ENCODE measurements around the gene PHLPP2.

PHLPP2 gene

DNA sequence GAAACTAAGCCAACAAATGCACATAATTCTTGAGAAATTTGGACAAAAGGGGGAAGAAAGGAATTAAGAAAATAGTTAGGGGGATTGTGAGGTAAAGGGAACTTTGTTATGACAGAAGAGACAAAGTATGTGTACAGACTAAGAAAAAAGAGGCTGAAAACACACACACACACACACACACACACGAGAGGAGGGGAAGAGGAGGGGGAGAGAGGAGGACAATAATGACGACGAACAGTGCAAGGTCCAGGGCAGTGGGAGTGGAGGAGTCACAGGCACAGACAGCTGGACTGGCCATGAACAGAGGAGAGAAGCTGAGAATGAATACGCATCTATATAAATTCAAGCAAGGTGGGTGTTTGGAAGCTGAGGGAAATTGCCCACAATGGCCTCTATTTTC lies 54.0 kb downstream of the PHLPP2 start:
- no peak for DNase-seq (ENCODE audit: low read depth)

DNA sequence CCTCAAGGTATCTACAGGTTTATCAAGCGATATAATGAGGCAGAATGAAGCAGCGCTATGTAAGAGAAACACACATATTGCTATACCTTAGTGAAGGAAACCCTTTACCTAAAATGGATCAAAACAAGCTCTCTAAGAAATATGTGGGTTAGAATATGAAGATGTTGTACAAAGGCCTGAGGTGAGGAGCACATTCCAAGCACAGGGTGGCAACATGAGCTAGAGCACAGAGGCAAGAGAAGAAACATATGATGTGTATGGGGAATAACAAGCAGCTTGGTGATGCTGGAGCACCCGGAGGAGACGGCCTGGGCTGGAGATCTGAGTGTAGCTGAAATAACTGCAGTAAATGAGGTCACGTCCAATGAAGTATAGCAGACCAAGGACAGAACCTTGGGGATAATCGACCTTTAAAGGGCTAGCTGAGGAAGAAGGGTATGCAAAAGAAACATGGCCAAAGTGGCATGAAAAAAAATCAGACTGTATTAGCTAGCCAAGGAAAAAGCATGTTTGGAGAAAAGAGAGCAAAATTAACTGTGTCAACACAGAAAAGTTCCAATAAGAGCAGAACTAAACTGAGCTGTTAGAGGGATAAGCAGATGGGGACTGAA lies 54.5 kb downstream of the PHLPP2 start:
- no peak for DNase-seq (ENCODE audit: low read depth)

DNA sequence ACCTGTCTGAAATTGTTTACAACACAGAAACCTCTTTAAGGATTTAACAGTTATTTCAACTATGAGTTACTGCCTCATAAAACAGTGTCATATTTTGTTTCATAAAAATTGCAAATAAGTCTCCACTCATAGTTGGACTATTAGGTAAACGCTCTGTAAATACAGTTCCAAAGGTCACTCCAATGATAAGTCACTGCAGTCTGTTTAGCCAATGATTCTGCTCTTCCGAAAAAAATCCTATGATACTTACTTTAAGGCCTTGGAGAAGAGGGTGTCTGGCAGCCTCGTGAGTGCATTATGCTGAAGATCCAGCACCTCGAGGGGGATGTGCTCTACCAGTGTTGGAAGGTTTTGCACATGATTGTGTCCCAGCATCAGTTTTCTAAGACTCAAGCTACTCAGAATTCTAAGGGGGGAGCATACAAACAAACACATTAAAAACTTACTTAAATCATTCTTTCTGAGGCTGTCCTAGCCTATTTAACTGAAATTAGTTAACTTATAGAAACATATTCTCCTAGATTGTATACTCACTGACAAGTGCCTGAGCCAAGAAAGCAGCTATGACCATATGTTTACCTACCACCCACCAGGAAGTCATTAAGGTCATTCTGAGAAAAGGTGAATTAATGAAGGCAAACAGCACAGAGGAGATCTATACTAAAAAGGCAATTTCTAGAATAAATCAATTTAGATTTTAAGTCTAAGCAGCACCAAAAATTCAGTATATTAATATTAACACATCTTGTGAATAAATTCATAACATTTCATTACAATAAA lies 57.4 kb downstream of the PHLPP2 start:
- DNase-seq (ENCODE audit: low read depth), result no peak

DNA sequence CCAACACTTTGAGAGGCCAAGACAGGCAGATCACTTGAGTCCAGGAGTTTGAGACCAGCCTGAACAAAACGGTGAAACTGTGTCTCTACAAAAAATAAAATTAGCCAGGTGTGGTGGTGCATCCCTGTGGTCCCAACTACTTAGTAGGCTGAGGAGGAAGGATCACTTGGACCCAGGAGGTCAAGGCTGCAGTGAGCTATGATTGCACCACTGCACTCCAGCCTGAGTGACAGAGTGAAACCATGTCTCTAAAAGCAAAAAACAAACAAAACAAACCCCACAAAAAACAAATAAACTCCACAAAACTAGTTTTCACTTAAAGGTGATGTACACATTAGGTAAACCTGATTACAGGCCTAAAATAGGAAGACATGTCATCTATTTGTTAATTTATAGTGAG lies 58.2 kb downstream of the PHLPP2 start:
- no peak for DNase-seq (ENCODE audit: low read depth)

DNA sequence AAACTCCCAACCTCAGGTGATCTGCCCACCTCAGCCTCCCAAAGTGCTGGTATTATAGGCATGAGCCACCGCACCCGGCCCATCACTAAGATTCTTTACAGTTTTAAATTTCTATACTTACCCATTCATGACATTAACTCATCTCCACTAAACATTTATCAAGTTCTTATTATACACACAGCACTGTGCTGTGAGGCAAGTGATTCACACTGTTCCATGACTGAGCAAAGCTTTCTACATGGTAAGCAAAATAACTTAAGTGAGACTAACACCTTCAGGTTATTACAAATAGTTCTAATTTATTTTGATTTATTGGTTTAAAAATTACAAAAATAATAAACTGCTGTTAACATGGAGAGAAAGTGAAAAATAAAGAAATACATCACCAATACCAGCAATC lies 65.0 kb downstream of the PHLPP2 start:
- DNase-seq (ENCODE audit: low read depth), result no peak

DNA sequence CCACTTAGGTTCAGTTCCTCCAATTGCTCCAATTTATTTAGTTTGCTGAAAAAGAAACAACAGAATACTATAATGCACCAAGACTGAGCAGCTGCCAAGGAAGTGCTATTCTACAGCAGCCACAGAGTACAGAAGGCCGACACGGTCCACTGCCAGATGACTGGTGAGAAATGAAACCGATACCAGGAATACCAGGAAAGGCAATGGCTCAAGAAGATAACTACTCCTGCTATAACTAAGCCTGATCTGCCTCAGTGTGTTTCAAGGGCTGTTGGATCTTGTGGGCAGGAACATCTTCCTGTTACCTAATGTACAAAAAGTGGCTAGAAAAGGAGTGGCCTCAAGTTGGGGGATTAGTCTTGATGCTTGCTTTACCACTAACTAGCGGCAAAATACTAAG lies 65.7 kb downstream of the PHLPP2 start:
- no peak for DNase-seq (ENCODE audit: low read depth)

DNA sequence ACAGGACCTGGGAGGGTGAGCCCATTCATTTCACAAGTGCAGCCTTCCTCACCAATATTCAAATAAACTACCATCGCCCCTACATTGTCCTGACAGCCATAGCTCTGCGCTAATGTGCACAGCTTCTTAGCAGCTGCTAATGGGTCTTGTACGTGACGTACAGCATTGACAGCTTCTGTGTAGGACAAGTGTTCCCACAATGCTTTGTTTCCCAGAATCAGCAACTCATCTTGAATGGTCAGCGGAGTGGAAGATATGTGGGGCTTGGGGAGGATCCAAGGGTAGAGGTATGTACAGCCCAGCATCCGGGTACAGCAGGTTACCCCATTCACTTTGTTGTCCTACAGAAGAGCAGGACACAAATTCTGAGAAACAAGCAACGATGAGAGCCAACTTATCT lies 74.8 kb downstream of the PHLPP2 start:
- DNase-seq (ENCODE audit: low read depth), result no peak

DNA sequence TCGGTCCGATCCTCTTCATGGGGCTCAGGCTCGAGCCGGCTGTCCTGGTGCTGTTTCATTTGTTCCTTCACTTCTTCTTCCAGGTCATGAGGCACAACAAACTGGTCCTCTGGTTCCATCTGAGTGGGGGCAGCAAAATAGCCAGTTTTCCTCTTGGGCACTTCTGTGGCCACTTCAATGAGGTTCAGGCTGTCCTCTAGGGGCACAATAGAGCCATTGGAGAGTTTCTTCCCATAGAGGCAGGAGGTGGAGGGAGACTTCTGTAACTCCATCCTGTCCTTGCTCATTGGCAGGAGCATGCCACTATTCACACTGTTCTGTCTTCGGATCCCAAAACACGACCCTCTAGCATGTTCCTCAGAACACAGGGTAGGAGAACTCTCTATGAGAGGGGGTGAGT lies 75.6 kb downstream of the PHLPP2 start:
- no peak for DNase-seq (ENCODE audit: low read depth)

DNA sequence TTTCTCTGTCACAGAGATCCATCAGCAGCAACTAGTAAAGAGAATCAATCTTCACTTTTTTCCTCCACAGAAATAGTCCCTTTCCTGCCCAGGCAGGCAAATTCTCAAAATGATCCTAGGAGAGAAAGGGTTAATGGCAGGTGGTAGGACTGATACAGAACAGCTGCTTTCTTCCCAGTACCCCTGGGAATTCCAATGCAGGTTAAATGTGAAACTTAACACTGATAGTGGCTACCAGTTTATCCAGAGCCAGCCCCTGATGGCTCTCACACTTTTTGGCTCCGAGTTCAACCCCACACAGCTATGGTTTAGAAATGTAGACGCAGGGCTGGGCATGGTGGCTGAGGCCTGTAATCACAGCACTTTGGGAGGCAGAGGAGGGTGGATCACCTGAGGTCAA lies 76.3 kb downstream of the PHLPP2 start:
- no peak for DNase-seq (ENCODE audit: low read depth)

DNA sequence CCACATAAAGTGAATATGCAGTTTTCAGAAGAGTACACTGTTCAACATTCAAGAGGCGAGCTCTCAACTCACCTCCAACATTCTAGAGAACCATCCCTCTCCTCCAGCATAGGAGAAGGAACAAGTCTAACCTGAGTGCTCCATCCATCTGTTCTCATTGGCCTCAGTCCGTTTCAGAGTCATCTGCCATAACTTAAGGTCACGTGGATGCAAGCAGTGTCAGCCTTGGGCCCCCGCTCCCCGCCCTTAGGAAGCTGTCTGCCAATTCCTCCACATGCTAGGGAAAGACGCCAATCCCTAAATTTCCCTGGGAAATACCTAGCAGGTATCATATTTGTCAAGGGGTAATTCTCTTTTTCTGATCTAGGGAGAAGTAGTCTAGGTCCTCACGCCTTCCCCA lies 77.1 kb downstream of the PHLPP2 start:
- DNase-seq (ENCODE audit: low read depth), result no peak

DNA sequence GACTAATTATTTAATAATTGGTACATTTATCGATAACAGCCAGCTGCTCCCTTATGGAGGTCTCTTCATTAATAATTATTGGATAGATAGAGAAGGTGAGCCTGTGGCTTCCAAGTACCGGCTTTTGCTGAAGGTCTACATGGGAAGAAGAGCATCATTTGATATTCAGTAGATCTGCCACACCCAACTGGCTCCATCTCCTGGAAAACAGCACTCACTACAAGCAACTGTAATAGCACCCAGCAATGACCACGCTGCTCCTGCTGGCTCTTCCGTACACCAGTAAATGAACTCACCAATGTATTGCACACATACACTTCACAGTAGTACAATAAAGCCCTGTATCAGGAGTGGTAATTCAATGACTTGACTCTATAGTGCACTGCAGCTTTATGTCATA lies 79.1 kb downstream of the PHLPP2 start:
- DNase-seq (ENCODE audit: low read depth), result no peak

DNA sequence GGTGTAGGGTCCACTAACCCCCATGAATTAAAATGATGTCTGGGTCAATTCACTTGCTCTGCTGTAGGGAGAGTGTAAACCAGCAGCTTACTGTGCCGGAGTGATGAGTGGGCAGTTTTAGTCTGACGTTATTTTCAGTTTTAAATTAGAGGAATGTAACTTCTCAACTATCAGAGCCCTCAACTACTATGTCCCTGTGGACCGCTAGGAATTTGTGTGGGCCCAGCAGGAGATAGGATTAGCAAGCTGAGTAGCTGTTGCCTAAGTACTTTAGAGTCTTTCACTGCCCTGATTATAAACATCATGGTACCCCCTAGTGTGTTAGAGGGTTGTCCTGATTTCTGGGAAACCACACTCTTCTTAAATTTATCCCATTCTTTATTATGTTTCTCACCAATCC lies 87.1 kb downstream of the PHLPP2 start:
- DNase-seq (ENCODE audit: low read depth), result no peak

DNA sequence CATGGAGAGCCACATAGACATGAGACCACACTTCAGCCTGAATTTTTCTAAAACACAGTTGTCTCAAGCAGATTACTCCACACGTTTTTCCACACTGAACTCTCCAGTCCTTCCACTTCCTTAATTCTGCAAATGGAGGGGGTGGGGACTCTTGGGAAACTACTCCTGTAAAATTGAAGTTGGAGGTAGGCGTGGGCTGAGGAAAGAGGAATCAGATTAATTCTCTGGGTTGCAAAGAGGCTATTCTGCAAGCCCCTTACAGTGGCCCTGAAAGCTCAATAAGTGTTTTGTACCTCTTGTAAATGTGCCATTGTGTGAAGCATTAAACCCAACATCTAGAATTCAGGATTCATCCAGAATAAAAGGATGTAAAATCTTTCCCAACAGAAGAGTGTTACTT lies 88.9 kb downstream of the PHLPP2 start:
- no peak for DNase-seq (ENCODE audit: low read depth)

DNA sequence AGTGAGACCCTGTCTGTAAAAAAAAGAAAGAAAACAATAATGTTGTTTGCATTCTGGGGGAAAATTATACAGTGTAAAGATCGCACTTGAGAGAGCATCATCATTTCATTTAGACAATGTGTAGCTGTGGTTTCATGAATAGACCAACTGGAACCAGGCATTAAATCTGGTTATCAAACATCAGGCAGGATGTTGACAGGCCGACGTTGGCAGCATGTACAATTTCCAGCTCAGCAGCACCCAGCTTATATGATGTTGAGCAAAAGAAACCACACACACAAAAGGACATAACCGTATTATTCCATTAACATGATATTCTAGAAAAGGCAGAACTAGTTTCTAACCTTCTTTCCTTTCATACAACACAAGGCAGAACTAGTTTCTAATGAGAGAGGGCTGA lies 92.7 kb downstream of the PHLPP2 start:
- DNase-seq (ENCODE audit: low read depth), result no peak

DNA sequence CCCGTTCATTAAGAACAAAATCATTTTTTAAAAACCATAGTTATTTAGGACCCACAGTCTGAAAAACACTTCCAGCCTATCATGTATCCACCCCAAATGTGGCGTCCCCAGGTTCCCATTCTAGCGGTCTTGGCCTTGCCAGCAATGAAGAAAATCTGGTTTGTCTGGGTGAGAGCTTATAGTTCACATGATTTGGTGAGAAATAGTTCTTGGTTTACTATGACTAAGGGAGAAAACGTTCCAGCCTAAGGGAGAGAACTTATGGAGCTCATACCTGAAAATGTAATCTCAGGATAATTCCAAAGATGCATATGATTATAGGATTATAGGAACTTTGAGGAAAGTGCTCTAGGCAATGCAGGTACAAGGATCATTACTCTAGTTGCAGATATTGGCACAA lies 93.7 kb downstream of the PHLPP2 start:
- DNase-seq (ENCODE audit: low read depth), result no peak

DNA sequence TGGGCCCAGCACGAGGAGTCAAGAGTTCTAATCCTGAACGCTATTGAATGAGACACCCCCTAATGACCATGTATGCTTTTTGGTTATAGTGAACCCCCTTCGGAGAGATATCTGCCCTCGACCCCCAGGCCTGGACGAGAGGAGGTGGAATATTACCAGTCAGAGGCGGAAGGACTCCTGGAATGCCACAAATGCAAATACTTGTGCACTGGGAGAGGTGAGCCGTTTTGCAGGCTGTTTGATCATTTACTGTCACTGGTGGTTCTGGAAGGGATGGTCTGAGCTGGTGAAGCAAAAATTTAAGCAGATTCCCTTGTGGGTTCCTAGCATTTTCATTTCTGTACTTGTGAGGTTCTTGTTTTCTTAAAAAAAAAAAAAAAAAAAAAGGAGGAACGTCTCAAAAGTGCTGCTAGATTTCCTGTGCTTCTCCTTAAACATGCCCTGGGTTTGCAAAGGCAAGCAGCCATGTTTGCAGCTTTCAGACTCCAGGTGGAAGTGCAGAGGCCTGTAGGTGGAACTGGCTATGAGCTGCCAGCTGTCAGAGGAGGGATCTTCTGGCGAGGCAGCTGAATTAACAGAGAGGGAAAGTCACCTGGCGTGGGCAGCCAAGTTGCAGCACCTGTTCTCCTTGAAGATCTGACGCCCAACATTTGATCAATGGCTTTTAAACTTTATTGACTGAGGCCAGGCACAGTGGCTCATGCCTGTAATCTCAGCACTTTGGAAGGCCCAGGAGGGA lies 95.1 kb downstream of the PHLPP2 start:
- no peak for DNase-seq (ENCODE audit: low read depth)

DNA sequence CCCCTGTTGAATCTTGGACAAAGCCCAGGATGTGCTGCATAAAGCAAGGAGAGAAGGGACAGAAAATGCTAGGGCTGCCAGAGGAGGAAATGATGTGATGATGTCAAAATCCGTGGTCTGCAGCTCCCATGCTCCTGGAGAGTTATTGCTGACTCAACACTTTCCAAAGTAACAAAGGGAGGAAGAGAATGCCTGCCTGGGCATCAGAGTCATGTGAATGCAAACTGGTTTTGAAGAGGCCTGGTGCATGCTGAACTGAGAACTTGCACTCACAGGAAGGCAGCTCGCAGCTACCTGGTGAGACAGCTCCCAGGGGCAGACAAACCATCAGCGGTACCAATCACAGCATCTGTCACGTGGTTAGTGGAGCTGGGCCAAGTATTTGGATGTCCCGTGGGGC lies 95.7 kb downstream of the PHLPP2 start:
- DNase-seq (ENCODE audit: low read depth), result no peak

DNA sequence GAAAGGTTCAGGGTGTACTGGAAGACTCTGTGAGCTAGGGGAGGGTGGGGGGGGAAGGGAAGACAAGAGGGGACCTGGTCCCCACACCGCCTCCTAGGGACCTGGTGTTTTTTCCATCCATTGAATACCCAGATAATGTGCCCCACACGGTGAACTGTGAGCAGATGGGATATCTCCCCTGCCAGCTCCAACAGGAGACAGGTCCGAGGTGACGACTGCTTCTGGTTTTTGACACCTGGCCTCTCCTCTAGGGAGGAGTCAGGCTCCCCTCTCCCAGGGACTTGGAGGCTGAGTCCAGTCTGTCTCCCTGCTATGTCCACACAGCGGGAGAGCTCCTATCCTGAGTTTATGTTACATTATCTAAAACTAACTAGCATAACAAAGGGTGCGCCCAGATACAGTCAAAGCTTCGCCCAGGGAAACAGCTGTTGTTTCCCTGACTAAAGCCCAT lies 96.7 kb downstream of the PHLPP2 start:
- DNase-seq (ENCODE audit: low read depth), result no peak

DNA sequence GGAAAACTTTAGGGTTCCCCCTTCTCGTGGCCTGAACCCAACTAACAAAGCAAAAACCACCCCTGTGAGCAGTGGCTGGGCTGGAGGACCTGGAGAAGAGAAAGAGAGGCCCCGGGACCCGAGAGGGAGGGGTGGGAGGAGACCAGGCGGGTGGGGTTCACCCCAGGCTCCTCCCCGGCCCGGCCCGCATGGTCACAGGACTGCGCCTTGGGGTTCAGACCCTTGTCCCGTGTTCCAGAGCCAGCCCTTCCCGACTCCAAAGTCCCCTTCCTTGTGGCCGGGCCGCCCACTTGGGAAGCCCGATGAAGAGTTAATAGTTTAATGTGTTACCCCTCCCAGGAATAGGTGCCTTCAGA lies 97.7 kb downstream of the PHLPP2 start:
- no peak for DNase-seq (ENCODE audit: low read depth)

DNA sequence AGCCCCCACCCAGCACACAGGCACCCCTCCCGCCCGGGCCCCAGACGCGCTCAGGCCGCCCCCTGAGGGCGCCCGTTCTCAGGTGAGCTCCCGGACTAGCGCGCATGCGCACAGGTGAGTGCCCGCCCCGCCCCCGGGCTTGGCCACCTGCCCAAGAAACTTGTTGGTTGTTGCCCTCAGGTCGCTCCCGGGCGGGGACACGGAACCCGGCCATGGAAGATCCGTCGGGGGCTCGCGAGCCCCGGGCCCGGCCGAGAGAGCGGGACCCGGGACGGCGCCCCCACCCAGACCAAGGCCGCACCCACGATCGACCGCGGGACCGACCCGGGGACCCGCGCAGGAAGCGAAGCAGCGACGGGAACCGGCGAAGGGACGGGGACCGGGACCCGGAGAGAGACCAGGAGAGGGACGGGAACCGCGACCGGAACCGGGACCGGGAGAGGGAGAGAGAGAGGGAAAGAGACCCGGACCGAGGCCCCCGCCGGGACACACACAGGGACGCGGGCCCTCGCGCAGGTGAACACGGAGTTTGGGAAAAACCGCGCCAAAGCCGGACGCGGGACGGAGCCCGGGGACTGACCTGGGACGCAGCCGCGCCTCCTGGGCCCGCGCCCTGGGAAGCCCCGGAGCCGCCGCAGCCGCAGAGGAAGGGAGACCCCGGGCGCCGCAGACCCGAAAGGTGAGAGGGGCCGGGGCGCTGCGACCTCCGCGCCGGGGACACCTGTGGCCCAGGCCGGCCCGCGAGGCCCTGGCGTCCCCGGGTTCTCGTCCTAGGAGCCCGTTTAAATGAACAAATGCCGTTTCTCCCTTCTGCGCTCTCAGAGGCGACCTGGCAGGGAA lies 98.3 kb downstream of the PHLPP2 start, which contains the start of gene MARVELD3:
TSS of gene MARVELD3 (plus strand) at position 167 of the 840 bp plus-strand sequence. CDS start at position 213, 46 bp downstream.
- no peak for DNase-seq (ENCODE audit: low read depth)

DNA sequence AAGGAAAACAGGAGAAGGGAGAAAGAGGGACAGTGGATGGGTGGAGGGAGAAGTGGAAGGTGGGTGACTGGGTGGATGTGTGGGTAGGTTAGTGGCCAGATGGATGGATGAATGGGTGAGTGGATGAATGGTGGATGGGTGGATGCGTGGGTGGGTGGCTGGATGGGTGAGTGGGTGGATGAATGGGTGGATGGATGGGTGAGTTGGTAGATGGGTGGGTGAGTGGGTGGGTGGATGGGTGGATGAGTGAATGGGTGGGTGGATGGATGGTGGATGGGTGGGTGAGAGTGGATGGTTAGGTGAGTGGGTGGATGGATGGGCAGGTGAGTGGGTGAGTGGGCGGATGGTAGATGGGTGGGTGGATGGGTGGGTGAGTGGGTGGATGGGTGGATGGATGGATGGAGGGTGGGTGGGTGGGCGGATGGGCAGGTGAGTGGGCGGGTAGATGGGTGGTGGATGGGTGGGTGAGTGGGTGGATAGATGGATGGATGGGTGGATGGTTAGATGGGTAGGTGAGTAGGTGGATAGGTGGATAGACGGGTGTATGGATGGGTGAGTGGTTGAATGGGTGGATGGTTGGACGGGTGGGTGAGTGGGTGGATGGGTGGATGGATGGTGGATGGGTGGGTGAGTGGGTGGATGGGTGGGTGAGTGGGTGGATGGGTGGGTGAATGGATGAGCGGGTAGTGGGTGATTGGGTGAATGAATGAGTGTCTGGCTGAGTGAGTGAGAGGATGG lies 99.2 kb downstream of the PHLPP2 start:
- DNase-seq (ENCODE audit: low read depth), result no peak

DNA sequence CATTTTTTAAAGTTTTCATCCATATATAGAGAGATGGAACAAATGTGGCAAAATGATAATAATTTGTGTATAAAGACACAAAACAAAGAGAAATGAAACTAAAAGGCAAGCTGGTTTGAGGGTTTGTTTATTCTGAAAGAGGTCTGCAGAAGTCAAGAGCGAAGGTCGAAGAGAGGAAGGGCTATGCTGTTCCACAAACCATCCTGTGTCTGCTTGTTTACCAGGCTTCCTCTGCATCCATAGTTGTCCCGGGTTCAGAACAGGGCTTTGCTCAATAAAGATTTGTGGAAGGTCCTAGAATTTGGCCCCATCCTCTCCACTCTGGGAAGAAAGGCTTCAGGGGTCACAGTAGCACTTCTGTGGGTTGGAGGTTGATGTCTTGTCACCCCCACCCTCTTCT lies 100.9 kb downstream of the PHLPP2 start:
- no peak for DNase-seq (ENCODE audit: low read depth)
